Progenitor cell of endocrine pancreas (in vitro differentiated cells): ENCODE data around the gene NPEPL1. TPM values are rescaled to one million over a fixed set of nuclear protein-coding genes. Genes with fewer than 3 reads are reported as not detected.

Source experiments
- DNase-seq: peaks from one replicate; pipeline ENCODE4 v3.0.0; 2021; ENCODE audit warnings: low spot score; ENCODE audit not compliant: unreplicated experiment
- H3K27ac Mint-ChIP-seq: 2 replicates; pipeline ENCODE4 v1.8.0; 2021; ENCODE audit warnings: mild to moderate bottlenecking, moderate library complexity, mixed read lengths
- H3K27me3 Mint-ChIP-seq: 2 replicates; pipeline ENCODE4 v1.8.0; 2021; ENCODE audit warnings: mixed read lengths
- H3K36me3 Mint-ChIP-seq: 2 replicates; pipeline ENCODE4 v1.8.0; 2022; ENCODE audit warnings: mixed read lengths; ENCODE audit not compliant: insufficient read depth
- H3K4me1 Mint-ChIP-seq: 2 replicates; pipeline ENCODE4 v1.8.0; 2021; ENCODE audit warnings: low read depth, mixed read lengths
- H3K4me3 Mint-ChIP-seq: 2 replicates; pipeline ENCODE4 v1.8.0; 2021; ENCODE audit warnings: low read depth, mild to moderate bottlenecking, moderate library complexity, mixed read lengths
- H3K9me3 Mint-ChIP-seq: 2 replicates; pipeline ENCODE4 v1.8.0; 2021; ENCODE audit warnings: low read depth, mixed read lengths
- CTCF ChIP-seq: fragments of 200-600 bp; sonication (generic); IDR thresholded peaks from one replicate; pipeline ENCODE4 v1.5.0; 2021; ENCODE audit warnings: antibody characterized with exemption, mild to moderate bottlenecking; ENCODE audit not compliant: unreplicated experiment
- total RNA-seq: library from RNA; stranded (reverse); gene quantifications from 2 replicates; pipeline ENCODE4 v1.2.1, GENCODE V29; 2021

The NPEPL1 gene
- total RNA-seq, 1 donor from 2014 or later, result 55.4 TPM

GRCh38 chr20:58702161-58702510 lies 9.5 kb downstream of the NPEPL1 start:
- peaks cover 34% of the 10 kb centered on the region for H3K36me3 Mint-ChIP-seq
- DNase-seq, result no peak
- H3K4me1 Mint-ChIP-seq, result no peaks in the 10 kb centered on the region

GRCh38 chr20:58702859-58703648 lies 10.5 kb downstream of the NPEPL1 start:
- TF ChIP-seq CTCF, result peak; percentile 27
- no peak overlapping the region for H3K4me3 Mint-ChIP-seq
- no peak overlapping the region for H3K27ac Mint-ChIP-seq
- H3K9me3 Mint-ChIP-seq, result no peaks in the 10 kb centered on the region
- H3K36me3 Mint-ChIP-seq, result peaks cover 32% of the 10 kb centered on the region
- no peak for DNase-seq
- H3K4me1 Mint-ChIP-seq, result no peaks in the 10 kb centered on the region
- H3K27me3 Mint-ChIP-seq, result no peaks in the 10 kb centered on the region

More at GRCh38 chr20:58702161-58702510, 9.5 kb downstream of the NPEPL1 start:
- Mint-ChIP-seq H3K27me3 (no peaks in the 10 kb centered on the region), H3K9me3 (no peaks in the 10 kb centered on the region), H3K27ac (no peak overlapping the region), H3K4me3 (no peak overlapping the region)
- TF ChIP-seq CTCF, result no peak

- no peak for TF ChIP-seq CTCF
- Mint-ChIP-seq H3K36me3 (peaks cover 32% of the 10 kb centered on the region), H3K27ac (no peak overlapping the region), H3K4me3 (no peak overlapping the region), H3K4me1 (no peaks in the 10 kb centered on the region), H3K9me3 (no peaks in the 10 kb centered on the region), H3K27me3 (no peaks in the 10 kb centered on the region)
- no peak for DNase-seq
Observed at GRCh38 chr20:58703765-58704371, 11.3 kb downstream of the NPEPL1 start.

- Mint-ChIP-seq H3K36me3 (peaks cover 32% of the 10 kb centered on the region), H3K27me3 (no peaks in the 10 kb centered on the region), H3K4me1 (no peaks in the 10 kb centered on the region), H3K9me3 (no peaks in the 10 kb centered on the region), H3K4me3 (no peak overlapping the region), H3K27ac (no peak overlapping the region)
- TF ChIP-seq CTCF, result no peak
- DNase-seq, result no peak
Observed at GRCh38 chr20:58705208-58705926, 12.8 kb downstream of the NPEPL1 start.

- Mint-ChIP-seq H3K27ac (no peak overlapping the region), H3K36me3 (peaks cover 32% of the 10 kb centered on the region), H3K9me3 (no peaks in the 10 kb centered on the region), H3K27me3 (no peaks in the 10 kb centered on the region), H3K4me3 (no peak overlapping the region), H3K4me1 (no peaks in the 10 kb centered on the region)
- TF ChIP-seq CTCF, result no peak
- no peak for DNase-seq
Observed at GRCh38 chr20:58706150-58706892, 13.7 kb downstream of the NPEPL1 start.
